GM21825 (cell line): ENCODE results near the gene AGAP3.

Experiments
- ATAC-seq: cut with Tn5 transposase; IDR thresholded peaks from one replicate; pipeline ENCODE4 v1.9.1; 2021; ENCODE audit warnings: mild to moderate bottlenecking, moderate library complexity; ENCODE audit not compliant: unreplicated experiment

Gene AGAP3

DNA sequence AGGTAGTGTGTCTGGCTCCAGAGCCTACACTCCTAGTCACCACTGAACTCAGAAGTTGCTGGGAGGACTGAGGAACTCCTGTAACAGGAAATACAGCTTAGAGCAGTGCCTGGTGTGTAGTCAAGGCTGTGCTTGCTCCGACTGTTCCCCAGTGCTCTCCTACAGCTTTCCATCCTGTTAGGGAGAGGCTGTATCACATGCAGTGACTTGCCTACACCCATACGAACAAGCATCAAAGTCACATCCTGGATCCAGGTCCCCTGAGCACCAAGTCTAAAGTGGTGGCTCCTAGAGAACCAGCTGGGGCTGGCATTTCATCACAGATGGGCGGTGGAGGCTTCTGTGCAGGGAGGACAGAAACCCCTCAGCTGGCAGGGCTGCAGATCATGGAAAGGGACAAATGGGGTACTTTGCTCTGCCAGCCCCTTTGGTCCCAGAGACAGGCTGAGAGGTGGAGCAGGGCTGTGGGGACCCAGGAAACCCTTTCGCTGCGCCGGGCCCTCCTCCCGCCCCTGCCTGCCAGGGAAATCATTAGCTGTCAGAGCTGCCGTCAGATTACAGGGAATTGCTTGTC lies 93.1 kb downstream of the AGAP3 start:
- no peak for ATAC-seq

DNA sequence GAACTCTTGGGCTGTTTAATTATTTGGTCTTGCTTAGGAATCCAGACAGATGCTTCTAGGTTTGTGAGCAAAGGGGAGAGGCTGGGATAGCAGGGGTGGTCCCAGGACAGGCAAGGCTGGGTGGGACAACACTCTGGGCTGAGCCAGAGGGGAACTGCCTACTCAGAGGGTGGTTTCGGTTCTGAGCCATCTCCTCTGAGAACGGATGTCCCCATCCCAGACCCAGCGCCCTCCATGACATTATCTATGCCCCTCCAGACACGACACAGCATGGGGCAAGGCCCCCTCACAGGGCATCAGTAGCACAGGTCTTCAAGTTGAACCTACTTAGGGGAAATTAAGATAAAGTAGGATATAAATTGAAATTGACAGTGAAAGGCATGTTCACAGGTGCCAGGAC lies 93.7 kb downstream of the AGAP3 start:
- ATAC-seq: no peak

DNA sequence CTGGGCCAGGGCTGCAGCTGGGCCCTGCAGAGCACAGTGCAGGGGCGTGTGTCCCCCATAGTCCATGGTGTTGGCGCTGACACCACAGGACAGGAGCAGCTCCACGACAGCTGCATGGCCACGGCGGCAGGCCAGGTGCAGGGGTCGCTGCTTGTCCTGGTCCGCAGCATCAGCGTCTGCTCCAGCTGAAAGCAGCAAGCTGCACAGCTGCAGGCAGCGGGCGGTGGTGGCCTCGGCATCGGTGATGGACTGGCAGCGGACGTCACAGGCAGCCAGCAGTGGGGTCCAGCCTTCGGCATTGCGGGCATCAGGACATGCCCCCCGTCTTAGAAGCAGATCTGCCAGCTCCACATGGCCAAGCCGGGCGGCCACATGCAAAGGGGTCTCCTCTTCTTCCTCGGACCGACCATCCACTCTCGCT lies 94.7 kb downstream of the AGAP3 start:
- no peak for ATAC-seq

DNA sequence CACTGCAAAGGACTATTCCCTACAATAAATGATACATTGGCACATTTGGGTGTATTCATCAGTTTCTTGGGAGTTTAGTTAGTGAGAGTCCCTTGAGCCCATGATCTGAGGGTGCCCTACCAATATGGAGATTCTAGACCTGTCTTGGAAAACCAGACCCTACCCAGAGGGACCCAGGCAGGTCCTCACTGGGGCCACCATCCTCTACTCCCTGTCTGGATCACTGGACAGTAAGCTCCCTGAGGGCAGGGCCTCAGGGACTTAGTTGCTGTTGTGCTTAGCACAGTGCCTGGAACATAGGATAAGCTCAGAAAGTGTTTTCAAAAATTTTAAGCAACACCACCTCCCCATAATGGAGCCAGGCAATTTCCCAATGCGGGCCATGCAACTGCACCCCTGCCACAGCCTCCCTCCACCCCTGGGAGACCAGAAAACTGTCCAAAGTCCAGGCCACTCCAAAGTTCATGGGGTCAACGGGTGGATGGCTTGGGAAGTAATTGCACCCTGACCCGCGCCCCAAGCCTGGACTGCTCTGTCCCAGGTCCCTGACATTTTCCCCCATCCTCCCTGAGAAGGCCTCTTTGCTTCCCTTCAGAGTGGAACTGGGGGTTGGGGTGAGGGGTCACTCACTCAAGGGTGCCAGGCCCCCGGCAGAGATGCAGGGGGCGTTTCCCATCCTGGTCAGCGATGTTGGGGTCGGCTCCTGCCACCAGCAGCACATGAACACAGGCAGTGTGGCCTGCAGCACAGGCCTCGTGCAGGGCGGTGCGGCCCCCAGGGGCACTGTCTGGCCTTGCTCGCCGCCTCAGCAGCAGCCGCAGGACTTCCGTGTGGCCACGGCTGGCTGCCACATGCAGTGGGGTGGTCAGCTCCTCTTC lies 99.7 kb downstream of the AGAP3 start:
- ATAC-seq: no peak

DNA sequence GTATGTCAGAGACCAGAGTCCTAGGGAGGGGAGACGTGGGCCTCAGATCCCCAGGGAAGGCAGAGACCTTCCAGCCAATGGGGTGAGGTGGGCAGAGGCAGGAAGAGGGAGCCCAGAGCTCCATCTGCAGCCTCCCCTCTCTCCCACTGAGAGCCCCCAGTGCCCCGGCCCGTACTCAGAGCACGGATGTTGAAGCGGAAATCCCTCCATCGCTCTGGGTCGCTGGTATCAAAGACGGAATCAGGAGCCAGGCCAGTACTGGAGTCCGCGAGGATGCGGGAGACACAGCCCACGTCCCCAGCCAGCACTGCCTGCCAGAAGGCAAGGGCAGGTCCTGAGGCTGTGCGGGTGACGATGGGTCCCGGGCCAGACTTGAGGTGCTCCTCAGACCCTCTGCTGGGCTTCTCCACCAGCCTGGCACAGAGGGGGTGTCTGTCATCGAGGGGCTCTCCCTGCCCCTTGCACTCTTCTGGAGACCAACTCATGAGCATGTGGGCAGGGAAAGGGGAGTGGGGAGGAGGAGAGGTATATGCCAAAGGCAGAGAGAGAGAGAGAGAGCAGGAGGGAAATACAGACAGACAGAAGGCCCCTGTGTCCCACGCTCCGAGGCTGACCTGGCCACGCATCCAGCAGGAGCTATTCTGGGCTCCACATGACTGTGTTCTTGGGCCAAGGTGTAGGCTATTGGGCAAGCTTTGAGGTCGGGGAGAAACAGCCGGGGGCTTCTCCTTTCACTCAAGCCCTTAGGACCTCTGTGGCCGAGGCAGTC lies 100.5 kb downstream of the AGAP3 start, which contains the start of gene ASB10:
TSS of gene ASB10 (minus strand) at position 611 of the 769 bp plus-strand sequence. CDS start at position 491, 120 bp downstream.
- no peak for ATAC-seq

DNA sequence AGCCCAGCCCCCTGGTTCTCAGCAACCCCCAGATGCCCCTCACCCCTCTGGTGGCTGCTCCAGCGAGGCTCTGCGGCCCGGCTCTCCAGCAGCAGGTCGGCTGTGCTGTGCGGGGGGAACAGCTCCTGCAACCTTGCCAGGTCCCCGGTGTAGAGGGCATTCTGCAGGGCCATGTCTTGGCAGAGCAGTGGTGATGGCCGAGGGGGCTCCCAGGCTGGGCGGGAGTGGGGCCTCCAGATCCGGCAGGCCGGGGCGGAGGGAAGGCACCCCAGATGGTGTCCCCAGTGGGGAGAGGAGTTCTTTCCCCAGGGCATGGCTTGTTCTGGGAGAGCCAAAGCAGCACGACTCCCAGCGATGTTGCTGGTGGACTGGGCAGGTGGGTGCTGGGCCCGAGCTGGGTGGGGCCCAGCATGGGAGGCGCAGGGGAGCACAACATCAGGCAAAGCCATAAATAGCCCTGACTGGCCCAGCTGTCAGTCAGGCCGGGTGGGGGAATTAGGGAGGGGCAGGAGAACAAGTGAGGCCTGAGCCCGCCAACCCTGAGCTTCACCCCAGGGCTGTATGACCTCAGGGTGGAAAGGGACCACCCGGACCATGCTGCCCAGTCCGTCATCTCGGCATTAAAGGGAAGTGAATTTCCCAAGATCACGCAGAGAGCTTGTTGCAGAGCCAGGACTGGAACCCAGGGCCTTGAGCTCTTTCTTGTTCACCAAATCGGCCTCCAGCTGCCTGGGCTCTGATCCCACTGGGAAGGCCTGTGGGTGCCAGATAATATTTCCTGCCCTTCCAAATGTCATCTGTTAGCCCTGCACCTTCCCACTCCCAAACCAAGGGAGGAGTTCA lies 101.4 kb downstream of the AGAP3 start:
- no peak for ATAC-seq

DNA sequence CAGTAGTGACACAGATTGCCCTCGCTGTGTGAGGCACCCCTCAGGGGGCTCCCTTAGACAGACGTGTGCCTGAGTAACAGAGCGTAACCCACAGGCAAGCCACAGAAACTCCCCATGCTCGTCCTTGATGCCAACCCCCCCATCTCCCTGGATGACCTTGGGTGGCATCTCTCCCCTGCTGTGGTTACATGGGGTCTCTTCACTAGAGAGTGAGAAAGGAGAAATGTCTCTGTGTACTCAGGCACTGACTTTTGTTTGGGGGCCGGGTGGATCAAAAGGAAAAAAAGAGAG lies 101.9 kb downstream of the AGAP3 start:
- ATAC-seq: no peak

DNA sequence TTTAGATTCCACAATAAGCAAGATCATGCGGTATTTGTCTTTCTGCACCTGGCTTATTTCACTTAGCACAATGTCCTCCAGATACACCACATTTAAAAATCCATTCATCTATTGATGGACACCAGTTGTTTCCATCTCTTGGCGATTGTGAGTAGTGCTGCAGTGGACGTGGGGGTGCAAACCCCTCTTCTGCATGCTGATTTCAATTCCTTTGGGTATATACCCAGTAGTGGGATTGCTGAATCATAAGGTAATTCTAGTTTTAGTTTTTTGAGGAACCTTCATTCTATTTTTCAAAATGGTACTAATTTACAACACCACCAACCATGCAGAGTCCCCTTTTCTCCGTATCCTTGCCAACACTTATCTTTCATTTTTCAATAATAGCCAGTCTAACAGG lies 102.8 kb downstream of the AGAP3 start:
- ATAC-seq: no peak

DNA sequence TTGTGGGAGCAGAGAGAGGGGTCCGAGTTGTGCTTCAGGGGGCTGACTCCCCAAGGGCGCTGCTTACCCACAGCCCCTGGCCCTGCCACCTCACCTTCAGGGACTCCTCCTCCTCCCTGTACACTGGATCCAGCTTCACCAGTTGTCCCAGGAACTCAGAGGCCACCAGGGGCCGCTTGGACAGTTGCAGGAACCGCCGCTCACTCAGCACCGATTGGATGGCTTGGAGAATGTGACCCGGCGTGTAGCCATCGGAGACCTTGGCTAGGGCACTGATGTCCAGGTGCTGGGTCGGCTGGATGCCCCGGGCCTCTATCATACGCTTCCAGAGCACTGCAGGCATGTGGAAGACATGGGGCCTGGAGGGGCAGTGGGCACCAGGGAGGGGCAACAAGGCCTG lies 105.3 kb downstream of the AGAP3 start:
- ATAC-seq: no peak

DNA sequence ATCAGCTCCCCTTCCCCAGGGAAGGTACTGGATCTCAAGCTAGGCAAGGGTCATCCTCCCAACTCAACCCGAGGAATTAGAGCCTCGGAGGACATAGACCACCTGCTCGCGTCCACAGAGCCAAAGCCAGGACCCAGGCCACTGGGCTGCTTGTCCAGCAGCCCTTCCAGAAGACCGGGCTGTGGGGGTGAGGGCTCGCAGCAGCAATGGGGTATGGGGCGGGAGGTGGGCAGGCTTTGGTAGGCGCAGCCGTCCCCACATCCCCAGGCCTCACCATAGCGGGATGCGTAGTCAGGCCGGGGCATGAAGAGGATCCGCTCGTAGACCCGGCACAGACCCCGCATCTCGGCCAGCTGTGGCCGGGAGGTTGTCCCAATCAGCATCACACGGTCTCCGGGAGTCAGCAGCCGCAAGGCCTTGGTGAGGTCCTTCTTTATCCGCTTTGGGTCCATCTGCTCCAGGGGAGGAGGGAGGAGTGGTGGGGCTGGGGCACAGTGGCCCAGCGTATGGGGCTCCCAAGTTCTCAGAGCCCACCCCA lies 105.8 kb downstream of the AGAP3 start:
- ATAC-seq: no peak

DNA sequence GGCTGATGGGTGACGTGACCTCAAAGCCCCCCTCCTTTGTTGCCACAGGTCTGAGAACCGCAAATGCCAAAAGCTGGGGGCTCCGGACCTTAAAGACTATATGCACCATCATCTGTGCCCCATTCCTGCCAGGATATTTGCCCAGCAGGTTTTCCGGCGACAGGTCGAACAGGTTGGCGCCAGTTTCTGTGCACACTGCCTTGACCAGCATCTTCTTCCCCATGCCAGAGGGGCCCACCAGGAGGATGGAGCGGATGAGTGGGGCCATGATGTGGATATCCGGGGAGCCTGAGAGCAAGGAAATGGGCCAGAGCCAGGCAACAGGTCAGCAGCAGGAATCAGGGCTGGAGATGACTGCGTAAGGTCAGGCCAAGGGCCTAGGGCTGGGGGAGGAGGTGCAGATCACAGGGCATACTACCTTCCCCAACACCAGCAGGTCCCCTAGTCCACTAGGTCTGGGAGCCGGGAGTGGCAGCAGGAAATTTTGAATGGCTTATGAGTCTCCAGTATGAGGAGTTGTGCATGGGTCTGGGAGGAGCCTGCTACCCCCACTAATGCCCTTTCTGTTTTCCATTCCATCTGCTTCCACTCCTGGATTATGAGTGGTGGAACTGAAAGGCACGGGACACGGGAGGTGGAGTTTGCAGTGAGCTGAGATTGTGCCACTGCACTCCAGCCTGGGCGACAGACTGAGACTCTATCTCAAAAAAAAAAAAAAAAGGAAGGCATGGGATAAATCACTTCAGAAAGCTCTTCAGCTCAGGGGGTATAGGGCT lies 107.1 kb downstream of the AGAP3 start:
- ATAC-seq: no peak
